Skin of body (tissue), 2 donors: Measurements from ENCODE around the gene ANK3. TPM values are rescaled to one million over a fixed set of nuclear protein-coding genes. Genes with fewer than 3 reads are reported as not detected.

Source experiments
- DNase-seq: peaks from one replicate; lab custom pipeline; 2025; lab: John Stamatoyannopoulos, UW
- total RNA-seq: library from RNA; depleted of rRNA; stranded (reverse); fragments of >200 nt; gene quantifications from one replicate; pipeline ENCODE4 v1.2.3, GENCODE V29; 2014

Gene ANK3
- total RNA-seq, 1 donor from 2014 or later = 78.0 TPM

- peak; percentile 75 for DNase-seq
These were observed 289.5 kb downstream of the ANK3 start for GRCh38 chr10:60099998-60100747.

GRCh38 chr10:60098677-60099601 lies 290.7 kb downstream of the ANK3 start:
- no peak for DNase-seq

- no peak for DNase-seq
These were observed 292.7 kb downstream of the ANK3 start for GRCh38 chr10:60096761-60097513.

GRCh38 chr10:60093317-60093716 lies 296.4 kb downstream of the ANK3 start:
- DNase-seq = no peak

- no peak for DNase-seq
These were observed 302.8 kb downstream of the ANK3 start for GRCh38 chr10:60086862-60087261.

GRCh38 chr10:60086421-60086820 lies 303.3 kb downstream of the ANK3 start:
- no peak for DNase-seq

GRCh38 chr10:60082744-60083344 lies 306.8 kb downstream of the ANK3 start:
- DNase-seq = no peak

GRCh38 chr10:60082341-60082740 lies 307.3 kb downstream of the ANK3 start:
- DNase-seq = no peak

- DNase-seq = no peak
These were observed 315.7 kb downstream of the ANK3 start for GRCh38 chr10:60073781-60074656.

- no peak for DNase-seq
These were observed 316.3 kb downstream of the ANK3 start for GRCh38 chr10:60073397-60073780.

GRCh38 chr10:60069311-60069710 lies 320.4 kb downstream of the ANK3 start:
- DNase-seq = no peak

GRCh38 chr10:60050366-60050765 lies 339.3 kb downstream of the ANK3 start:
- DNase-seq = no peak

- no peak for DNase-seq
These were observed 341.6 kb downstream of the ANK3 start for GRCh38 chr10:60048091-60048501.

GRCh38 chr10:60045571-60045970 lies 344.1 kb downstream of the ANK3 start:
- DNase-seq = no peak

GRCh38 chr10:60044971-60045370 lies 344.7 kb downstream of the ANK3 start:
- no peak for DNase-seq

- DNase-seq = peak; percentile 30
These were observed 345.4 kb downstream of the ANK3 start for GRCh38 chr10:60044242-60044641.

- no peak for DNase-seq
These were observed 346.0 kb downstream of the ANK3 start for GRCh38 chr10:60043561-60044241.

- no peak for DNase-seq
These were observed 346.8 kb downstream of the ANK3 start for GRCh38 chr10:60042914-60043313.

- no peak for DNase-seq
These were observed 347.4 kb downstream of the ANK3 start for GRCh38 chr10:60042262-60042661.
